Right atrium auricular region (tissue), 2 donors: Measurements from ENCODE around the gene SMG9. TPM values are rescaled to one million over a fixed set of nuclear protein-coding genes. Genes with fewer than 3 reads are reported as not detected.

ENCODE experiments used
- DNase-seq: peaks from one replicate; pipeline ENCODE4 v3.0.0-alpha.2; 2019; ENCODE audit warnings: low spot score
- H3K27ac ChIP-seq, 2 donors: fragments of 200-600 bp; sonication (generic); 1 replicate in 1 of 2; 2 replicates in 1 of 2; pipeline ENCODE4 v1.5.1; 2016 to 2019
- H3K27me3 ChIP-seq, 2 donors: fragments of 200-600 bp; sonication (generic); one replicate each; pipeline versions ENCODE4 v1.5.1 to v1.6.0; 2017 to 2019
- H3K36me3 ChIP-seq: fragments of 200-600 bp; sonication (generic); one replicate; pipeline ENCODE4 v1.5.1; 2016
- H3K4me1 ChIP-seq, 2 donors: fragments of 200-600 bp; sonication (generic); one replicate each; pipeline versions ENCODE4 v1.5.1 to v1.6.0; 2017 to 2019
- H3K4me3 ChIP-seq, 2 donors: fragments of 200-600 bp; sonication (generic); 1 replicate in 1 of 2; 2 replicates in 1 of 2; pipeline ENCODE4 v1.5.1; 2017 to 2019; ENCODE audit warnings: mild to moderate bottlenecking in 1 of 2, moderate library complexity in 1 of 2
- H3K9me3 ChIP-seq, 2 donors: fragments of 200-600 bp; sonication (generic); one replicate each; pipeline ENCODE4 v1.5.1; 2019
- CTCF ChIP-seq, 2 donors: fragments of 200-600 bp; sonication (generic); IDR thresholded peaks; one replicate each; pipeline ENCODE4 v1.5.1; 2019; ENCODE audit warnings: antibody characterized with exemption in 2 of 2
- total RNA-seq, 2 donors: library from RNA; depleted of rRNA; stranded (reverse); fragments of >200 nt; gene quantifications; one replicate each; pipeline ENCODE4 v1.1.0, GENCODE V29; 2016

SMG9 gene
- total RNA-seq, 2 donors from 2014 or later: 8.0 to 11.0 TPM

DNA sequence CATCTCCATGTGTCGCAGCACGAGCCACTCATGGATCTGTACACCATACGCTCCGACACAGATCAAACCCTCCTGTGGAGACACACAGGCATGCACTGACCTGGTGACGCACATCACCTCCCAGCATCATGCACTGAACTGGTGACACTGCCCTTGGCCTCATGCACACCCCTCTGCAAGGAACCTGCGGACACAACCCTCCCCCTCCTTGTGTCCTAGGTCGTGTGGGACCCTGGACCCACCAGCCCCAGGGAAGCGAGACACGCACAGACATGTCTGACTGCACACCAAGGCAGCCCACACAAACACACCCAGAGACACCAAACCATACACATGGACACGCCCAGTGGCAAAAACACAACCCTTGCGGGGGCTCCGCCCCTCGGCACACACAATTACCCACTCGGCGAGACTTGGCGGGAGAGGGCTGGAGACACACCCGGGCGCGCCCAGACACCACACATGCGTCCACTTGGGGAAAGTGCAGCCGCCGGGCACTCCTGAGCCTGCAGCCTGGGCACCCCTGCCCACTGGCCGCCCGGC lies 28.0 kb upstream of the SMG9 start:
- Histone ChIP-seq H3K4me1 (peaks cover 0 to 6% of the 10 kb centered on the region in 2 donors), H3K27ac (no peak overlapping the region), H3K27me3 (no peaks in the 10 kb centered on the region), H3K4me3 (no peak overlapping the region), H3K36me3 (no peaks in the 10 kb centered on the region), H3K9me3 (no peaks in the 10 kb centered on the region)
- TF ChIP-seq CTCF (IDR thresholded peaks at IDR 0.05): no peak
- no peak for DNase-seq

DNA sequence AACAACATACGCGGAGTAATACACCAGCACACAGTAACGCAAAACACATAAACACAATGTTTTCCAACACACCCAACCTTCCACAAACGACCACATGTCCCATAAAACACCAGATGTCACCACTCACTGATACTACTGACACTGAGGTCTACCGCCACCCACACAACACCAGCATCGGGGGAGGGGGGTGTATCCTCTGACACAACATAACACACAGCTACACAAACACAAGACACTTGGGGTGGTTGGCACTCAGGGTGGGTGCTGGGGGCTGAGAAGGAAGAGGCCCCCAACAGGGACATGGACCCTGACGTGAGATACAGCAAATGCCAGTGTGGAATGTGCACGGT lies 27.5 kb upstream of the SMG9 start:
- Histone ChIP-seq H3K27me3 (no peaks in the 10 kb centered on the region), H3K4me3 (no peak overlapping the region), H3K9me3 (no peaks in the 10 kb centered on the region), H3K36me3 (no peaks in the 10 kb centered on the region), H3K27ac (no peak overlapping the region), H3K4me1 (peaks cover 0 to 6% of the 10 kb centered on the region in 2 donors)
- TF ChIP-seq CTCF (IDR thresholded peaks at IDR 0.05): no peak
- DNase-seq: no peak

GRCh38 chr19:43781630-43782310 lies 27.0 kb upstream of the SMG9 start:
- no peaks in the 10 kb centered on the region for H3K27me3 ChIP-seq
- H3K4me1 ChIP-seq: peaks cover 0 to 6% of the 10 kb centered on the region in 2 donors
- H3K4me3 ChIP-seq: no peak overlapping the region
- TF ChIP-seq CTCF (IDR thresholded peaks at IDR 0.05): no peak
- H3K27ac ChIP-seq: no peak overlapping the region
- no peaks in the 10 kb centered on the region for H3K9me3 ChIP-seq
- H3K36me3 ChIP-seq: no peaks in the 10 kb centered on the region
- DNase-seq: no peak

- Histone ChIP-seq H3K9me3 (no peaks in the 10 kb centered on the region), H3K4me3 (peak within 1 kb of the TSS in 1 of 2 donors; percentile 2), H3K27me3 (no peaks in the 10 kb centered on the region), H3K36me3 (no peaks in the 10 kb centered on the region), H3K4me1 (peaks cover 0 to 6% of the 10 kb centered on the region in 2 donors), H3K27ac (peak within 1 kb of the TSS in 1 of 2 donors; percentile 11)
- DNase-seq: no peak
- TF ChIP-seq CTCF (IDR thresholded peaks at IDR 0.05): no peak
These were observed 26.2 kb upstream of the SMG9 start, which contains the start of gene KCNN4 for GRCh38 chr19:43780706-43781525. Gene KCNN4, minus strand, starts transcription at chr19:43780973. Its CDS starts 112 bp downstream, at chr19:43780861.

GRCh38 chr19:43779820-43780219 lies 25.1 kb upstream of the SMG9 start:
- Histone ChIP-seq H3K4me3 (no peak overlapping the region), H3K27me3 (no peaks in the 10 kb centered on the region), H3K9me3 (no peaks in the 10 kb centered on the region), H3K27ac (peak overlapping the region in 1 of 2 donors; percentile 11), H3K36me3 (no peaks in the 10 kb centered on the region), H3K4me1 (peaks cover 0 to 8% of the 10 kb centered on the region in 2 donors)
- TF ChIP-seq CTCF (IDR thresholded peaks at IDR 0.05): no peak
- DNase-seq: no peak
